ENCODE results near the gene SPINT3. TPM values are rescaled to one million over a fixed set of nuclear protein-coding genes. Genes with fewer than 3 reads are reported as not detected.

Gene SPINT3
- total and polyA plus RNA-seq, 2 donors (not counting 1 experiment from before 2014, with no cell fraction given): not detected

- H3K27ac ChIP-seq (ENCODE audit: insufficient read depth, low read length): no peak overlapping the region
- no peak overlapping the region for H2AFZ ChIP-seq (ENCODE audit: low read length)
- DNase-seq (ENCODE audit: low read depth in 2 of 2): no peak
- no peak overlapping the region for H3K4me2 ChIP-seq (ENCODE audit: extremely low read depth, insufficient read depth, low read length)
- no peaks in the 10 kb centered on the region for H3K4me1 ChIP-seq (ENCODE audit: control insufficient read depth, extremely low read depth, insufficient read depth, low read length)
- no peaks in the 10 kb centered on the region for H3K79me2 ChIP-seq (ENCODE audit: control insufficient read depth, insufficient read depth, low read length)
- H3K9me3 ChIP-seq (ENCODE audit: control insufficient read depth, insufficient read depth, low read depth, low read length): no peaks in the 10 kb centered on the region
- H3K36me3 ChIP-seq (ENCODE audit: control insufficient read depth, insufficient read depth, low read length): no peaks in the 10 kb centered on the region
- TF ChIP-seq EZH2 (IDR thresholded peaks at IDR 0.05; ENCODE audit: low read length, missing control alignments): no peak
- no peak for TF ChIP-seq CTCF (conservative IDR thresholded peaks at IDR 0.05 in 1 of 2, IDR thresholded peaks at IDR 0.05 in 1 of 2; ENCODE audit: low read depth in 1 of 2, low read length in 2 of 2)
- H3K27me3 ChIP-seq (ENCODE audit: control insufficient read depth, insufficient read depth, low read length): peaks cover 6% of the 10 kb centered on the region
- H3K4me3 ChIP-seq (replicated peaks in 1 of 4; ENCODE audit: control extremely low read depth in 1 of 4, insufficient read depth in 1 of 4, low read depth in 3 of 4, low read length in 4 of 4): no peak overlapping the region
- H3K9ac ChIP-seq (ENCODE audit: insufficient read depth, low read length): no peak overlapping the region
- no peaks in the 10 kb centered on the region for H4K20me1 ChIP-seq (ENCODE audit: control insufficient read depth, extremely low read depth, insufficient read depth, low read length)
Measured at GRCh38 chr20:45462711-45463509, 52.5 kb downstream of the SPINT3 start.

Other genes with a start within 250 kb of the SPINT3 start
- not detected in 2 replicates for gene RBPJL, start 208.8 kb downstream of the SPINT3 start, total RNA-seq
- gene RBPJL, start 208.8 kb downstream of the SPINT3 start, polyA plus RNA-seq: not detected in 2 replicates
- gene MATN4, start 207.3 kb downstream of the SPINT3 start, total RNA-seq: under 0.01 TPM in 2 replicates
- 0.02 and 0.06 TPM in 2 replicates for gene MATN4, start 207.3 kb downstream of the SPINT3 start, polyA plus RNA-seq
- gene SDC4, start 167.2 kb downstream of the SPINT3 start, total RNA-seq: 142 and 175 TPM in 2 replicates
- 226 and 312 TPM in 2 replicates for gene SDC4, start 167.2 kb downstream of the SPINT3 start, polyA plus RNA-seq
- gene SYS1, start 152.5 kb downstream of the SPINT3 start, total RNA-seq: 20.0 and 20.5 TPM in 2 replicates
- 21.9 and 23.4 TPM in 2 replicates for gene SYS1, start 152.5 kb downstream of the SPINT3 start, polyA plus RNA-seq
- under 0.01 TPM in 1 of 2 replicates, not detected in the other for gene TP53TG5, start 137.3 kb downstream of the SPINT3 start, total RNA-seq
- gene TP53TG5, start 137.3 kb downstream of the SPINT3 start, polyA plus RNA-seq: 0.14 TPM in 1 of 2 replicates, not detected in the other
- 3.9 and 4.8 TPM in 2 replicates for gene DBNDD2, start 107.3 kb downstream of the SPINT3 start, total RNA-seq
- 28.1 and 51.8 TPM in 2 replicates for gene DBNDD2, start 107.3 kb downstream of the SPINT3 start, polyA plus RNA-seq
- gene PIGT, start 99.5 kb downstream of the SPINT3 start, total RNA-seq: 25.8 and 26.2 TPM in 2 replicates
- gene PIGT, start 99.5 kb downstream of the SPINT3 start, polyA plus RNA-seq: 53.9 and 70.0 TPM in 2 replicates
- gene WFDC2, start 45.9 kb downstream of the SPINT3 start, total RNA-seq: not detected in 2 replicates
- not detected in 2 replicates for gene WFDC2, start 45.9 kb downstream of the SPINT3 start, polyA plus RNA-seq
- not detected in 2 replicates for gene WFDC6, start 23.9 kb upstream of the SPINT3 start, total RNA-seq
- gene WFDC6, start 23.9 kb upstream of the SPINT3 start, polyA plus RNA-seq: not detected in 2 replicates
- not detected in 2 replicates for gene EPPIN, start 31.8 kb upstream of the SPINT3 start, total RNA-seq
- not detected in 2 replicates for gene EPPIN, start 31.8 kb upstream of the SPINT3 start, polyA plus RNA-seq
- not detected in 2 replicates for gene WFDC8, start 63.7 kb upstream of the SPINT3 start, total RNA-seq
- not detected in 2 replicates for gene WFDC8, start 63.7 kb upstream of the SPINT3 start, polyA plus RNA-seq
- not detected in 2 replicates for gene WFDC10A, start 114.1 kb upstream of the SPINT3 start, total RNA-seq
- not detected in 2 replicates for gene WFDC10A, start 114.1 kb upstream of the SPINT3 start, polyA plus RNA-seq
- gene WFDC9, start 115.7 kb upstream of the SPINT3 start, total RNA-seq: not detected in 2 replicates
- not detected in 2 replicates for gene WFDC9, start 115.7 kb upstream of the SPINT3 start, polyA plus RNA-seq
- gene WFDC11, start 154.6 kb upstream of the SPINT3 start, total RNA-seq: not detected in 2 replicates
- gene WFDC11, start 154.6 kb upstream of the SPINT3 start, polyA plus RNA-seq: not detected in 2 replicates
- gene WFDC13, start 186.4 kb upstream of the SPINT3 start, total RNA-seq: not detected in 2 replicates
- gene WFDC13, start 186.4 kb upstream of the SPINT3 start, polyA plus RNA-seq: not detected in 2 replicates
- gene WFDC10B, start 189.4 kb upstream of the SPINT3 start, total RNA-seq: not detected in 2 replicates
- 0.22 TPM in 1 of 2 replicates, not detected in the other for gene WFDC10B, start 189.4 kb upstream of the SPINT3 start, polyA plus RNA-seq
- not detected in 2 replicates for gene SPINT4, start 206.7 kb upstream of the SPINT3 start, total RNA-seq
- gene SPINT4, start 206.7 kb upstream of the SPINT3 start, polyA plus RNA-seq: not detected in 2 replicates

Data from fibroblast of lung (primary cell).